ENCODE measurements around the gene PLEKHM1.
"Not testable (repeated sequence)": the region's sequence is repeated elsewhere in the genome, so short reads cannot be mapped to it uniquely, and the experiment has no call there.

GRCh38 chr17:45472249-45472648, 18.3 kb downstream of the PLEKHM1 start:
- TF ChIP-seq BHLHE40 (IDR thresholded peaks at IDR 0.05; ENCODE audit: low read depth, low read length); USF2 (IDR thresholded peaks at IDR 0.05; ENCODE audit: low read depth, low read length); RAD21 (IDR thresholded peaks at IDR 0.05; ENCODE audit: low read length); RFX5 (IDR thresholded peaks at IDR 0.05; ENCODE audit: low read depth, low read length); CTCF (conservative IDR thresholded peaks at IDR 0.05; ENCODE audit: low read depth, low read length): not testable (repeated sequence)
